Endothelial cell (in vitro differentiated cells): Measurements from ENCODE around the gene DYRK4. TPM values are rescaled to one million over a fixed set of nuclear protein-coding genes. Genes with fewer than 3 reads are reported as not detected.

Source experiments
- DNase-seq: peaks from one replicate; pipeline ENCODE4 v3.0.0; 2021; ENCODE audit warnings: low spot score
- H3K27ac Mint-ChIP-seq: one replicate; pipeline ENCODE4 v1.8.0; 2021; ENCODE audit warnings: mixed read lengths, inconsistent platforms; ENCODE audit not compliant: unreplicated experiment
- H3K27me3 Mint-ChIP-seq: one replicate; pipeline ENCODE4 v1.8.0; 2021; ENCODE audit warnings: mild to moderate bottlenecking, moderate library complexity, mixed read lengths, inconsistent platforms; ENCODE audit not compliant: unreplicated experiment
- H3K36me3 Mint-ChIP-seq: one replicate; pipeline ENCODE4 v1.8.0; 2021; ENCODE audit warnings: mild to moderate bottlenecking, low read depth, mixed read lengths, inconsistent platforms; ENCODE audit not compliant: unreplicated experiment
- H3K4me1 Mint-ChIP-seq: one replicate; pipeline ENCODE4 v1.8.0; 2021; ENCODE audit warnings: mild to moderate bottlenecking, mixed read lengths, inconsistent platforms; ENCODE audit not compliant: unreplicated experiment
- H3K4me3 Mint-ChIP-seq: one replicate; pipeline ENCODE4 v1.8.0; 2021; ENCODE audit warnings: mild to moderate bottlenecking, mixed read lengths, inconsistent platforms; ENCODE audit not compliant: unreplicated experiment
- H3K9me3 Mint-ChIP-seq: one replicate; pipeline ENCODE4 v1.8.0; 2021; ENCODE audit warnings: mixed read lengths, inconsistent platforms; ENCODE audit not compliant: unreplicated experiment
- CTCF ChIP-seq: fragments of 200-600 bp; sonication (generic); IDR thresholded peaks from one replicate; pipeline ENCODE4 v1.5.0; 2021; ENCODE audit warnings: antibody characterized with exemption; ENCODE audit not compliant: unreplicated experiment
- total RNA-seq: library from RNA; stranded (reverse); fragmentation: NEBNext Ultra II Directional; extraction: Animal tissue kit (Norgen Biotek cat#: 25700); gene quantifications from one replicate; pipeline ENCODE4 v1.2.1, GENCODE V29; 2021; ENCODE audit not compliant: unreplicated experiment

DYRK4 gene
- total RNA-seq, 1 donor from 2014 or later, result 188 TPM

- no peaks in the 10 kb centered on the region for H3K36me3 Mint-ChIP-seq
- no peaks in the 10 kb centered on the region for H3K27me3 Mint-ChIP-seq
- no peak overlapping the region for H3K4me3 Mint-ChIP-seq
- DNase-seq, result no peak
- no peak for TF ChIP-seq CTCF
- H3K9me3 Mint-ChIP-seq, result no peaks in the 10 kb centered on the region
- no peak overlapping the region for H3K27ac Mint-ChIP-seq
- no peaks in the 10 kb centered on the region for H3K4me1 Mint-ChIP-seq
Measured at GRCh38 chr12:4553943-4554342, 8.1 kb upstream of the DYRK4 start.

- no peak overlapping the region for H3K4me3 Mint-ChIP-seq
- H3K9me3 Mint-ChIP-seq, result no peaks in the 10 kb centered on the region
- H3K27ac Mint-ChIP-seq, result no peak overlapping the region
- H3K36me3 Mint-ChIP-seq, result no peaks in the 10 kb centered on the region
- DNase-seq, result no peak
- H3K4me1 Mint-ChIP-seq, result no peaks in the 10 kb centered on the region
- TF ChIP-seq CTCF, result no peak
- no peaks in the 10 kb centered on the region for H3K27me3 Mint-ChIP-seq
Measured at GRCh38 chr12:4555804-4556203, 6.2 kb upstream of the DYRK4 start.

GRCh38 chr12:4556735-4557530 lies 5.1 kb upstream of the DYRK4 start:
- no peaks in the 10 kb centered on the region for H3K36me3 Mint-ChIP-seq
- TF ChIP-seq CTCF, result no peak
- H3K27me3 Mint-ChIP-seq, result no peaks in the 10 kb centered on the region
- DNase-seq, result no peak
- no peaks in the 10 kb centered on the region for H3K9me3 Mint-ChIP-seq
- H3K27ac Mint-ChIP-seq, result no peak overlapping the region
- peaks cover 3% of the 10 kb centered on the region for H3K4me1 Mint-ChIP-seq
- no peak overlapping the region for H3K4me3 Mint-ChIP-seq

- Mint-ChIP-seq H3K27me3 (no peaks in the 10 kb centered on the region), H3K4me1 (peaks cover 9% of the 10 kb centered on the region), H3K9me3 (no peaks in the 10 kb centered on the region), H3K4me3 (no peak overlapping the region), H3K27ac (no peak overlapping the region), H3K36me3 (no peaks in the 10 kb centered on the region)
- TF ChIP-seq CTCF, result no peak
- no peak for DNase-seq
Measured at GRCh38 chr12:4557586-4557985, 4.4 kb upstream of the DYRK4 start.

GRCh38 chr12:4558171-4558570 lies 3.8 kb upstream of the DYRK4 start:
- H3K36me3 Mint-ChIP-seq, result no peaks in the 10 kb centered on the region
- TF ChIP-seq CTCF, result no peak
- no peaks in the 10 kb centered on the region for H3K9me3 Mint-ChIP-seq
- peaks cover 11% of the 10 kb centered on the region for H3K4me1 Mint-ChIP-seq
- no peaks in the 10 kb centered on the region for H3K27me3 Mint-ChIP-seq
- no peak overlapping the region for H3K4me3 Mint-ChIP-seq
- no peak for DNase-seq
- no peak overlapping the region for H3K27ac Mint-ChIP-seq
